SK-N-SH (cell line): ENCODE results near the gene PORCN.

Experiments
- EZH2phosphoT487 ChIP-seq: fragments of 200-600 bp; sonication (generic); IDR thresholded peaks from 2 replicates; pipeline ENCODE4 v1.6.1; 2017; ENCODE audit warnings: low read depth, mixed run types, mild to moderate bottlenecking, antibody characterized with exemption, moderate library complexity, borderline replicate concordance
- MEF2A ChIP-seq: IDR thresholded peaks from 2 replicates; pipeline ENCODE4 v1.4.0; 2012; ENCODE audit warnings: low read depth, borderline replicate concordance
- POLR2AphosphoS5 ChIP-seq: IDR thresholded peaks from 2 replicates; pipeline ENCODE4 v1.6.1; 2012; ENCODE audit warnings: low read depth, low read length
- RCOR1 ChIP-seq: fragments of 150-350 bp; IDR thresholded peaks from 2 replicates; pipeline ENCODE4 v1.6.1; 2017; ENCODE audit warnings: antibody characterized with exemption, low read length
- TF ChIP-seq, protein P1 (sequence below): fragments of 200-600 bp; sonication (generic); IDR thresholded peaks from 2 replicates; pipeline ENCODE4 v1.6.1; 2017; ENCODE audit warnings: antibody characterized with exemption, mild to moderate bottlenecking, moderate library complexity
- TF ChIP-seq, protein P2 (sequence below): fragments of 150-350 bp; IDR thresholded peaks from 2 replicates; pipeline ENCODE4 v1.6.1; 2017; ENCODE audit warnings: antibody characterized with exemption, low read length, low read depth, borderline replicate concordance

DNA sequence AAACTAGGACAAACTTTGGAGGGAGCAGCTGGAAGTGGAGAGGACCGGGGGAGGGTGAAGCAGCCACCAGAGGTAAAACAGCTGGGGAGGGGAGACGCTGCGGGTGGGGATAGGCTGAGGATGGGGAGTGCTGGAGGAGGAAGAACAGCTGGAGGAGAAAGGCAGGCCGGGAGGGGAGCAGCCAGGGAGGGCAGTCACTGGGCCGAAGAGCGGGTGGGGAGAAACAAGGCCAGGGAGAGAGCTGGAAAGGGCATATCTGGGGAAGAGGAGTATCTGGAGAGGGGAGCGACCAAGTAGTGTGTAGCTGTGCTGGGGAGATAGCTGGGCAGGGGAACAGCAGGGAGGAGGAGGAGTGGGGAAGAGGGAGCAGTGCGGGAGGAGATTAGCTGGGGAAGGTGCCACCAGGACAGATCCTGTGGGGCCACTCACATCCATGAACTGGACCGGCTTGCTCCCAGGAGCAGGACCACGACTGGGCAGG is 41.5 kb upstream of the PORCN start:
- no peak for TF ChIP-seq POLR2AphosphoS5
- TF ChIP-seq, protein P1, sequence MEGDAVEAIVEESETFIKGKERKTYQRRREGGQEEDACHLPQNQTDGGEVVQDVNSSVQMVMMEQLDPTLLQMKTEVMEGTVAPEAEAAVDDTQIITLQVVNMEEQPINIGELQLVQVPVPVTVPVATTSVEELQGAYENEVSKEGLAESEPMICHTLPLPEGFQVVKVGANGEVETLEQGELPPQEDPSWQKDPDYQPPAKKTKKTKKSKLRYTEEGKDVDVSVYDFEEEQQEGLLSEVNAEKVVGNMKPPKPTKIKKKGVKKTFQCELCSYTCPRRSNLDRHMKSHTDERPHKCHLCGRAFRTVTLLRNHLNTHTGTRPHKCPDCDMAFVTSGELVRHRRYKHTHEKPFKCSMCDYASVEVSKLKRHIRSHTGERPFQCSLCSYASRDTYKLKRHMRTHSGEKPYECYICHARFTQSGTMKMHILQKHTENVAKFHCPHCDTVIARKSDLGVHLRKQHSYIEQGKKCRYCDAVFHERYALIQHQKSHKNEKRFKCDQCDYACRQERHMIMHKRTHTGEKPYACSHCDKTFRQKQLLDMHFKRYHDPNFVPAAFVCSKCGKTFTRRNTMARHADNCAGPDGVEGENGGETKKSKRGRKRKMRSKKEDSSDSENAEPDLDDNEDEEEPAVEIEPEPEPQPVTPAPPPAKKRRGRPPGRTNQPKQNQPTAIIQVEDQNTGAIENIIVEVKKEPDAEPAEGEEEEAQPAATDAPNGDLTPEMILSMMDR = no peak
- TF ChIP-seq RCOR1 = no peak
- TF ChIP-seq, protein P2, sequence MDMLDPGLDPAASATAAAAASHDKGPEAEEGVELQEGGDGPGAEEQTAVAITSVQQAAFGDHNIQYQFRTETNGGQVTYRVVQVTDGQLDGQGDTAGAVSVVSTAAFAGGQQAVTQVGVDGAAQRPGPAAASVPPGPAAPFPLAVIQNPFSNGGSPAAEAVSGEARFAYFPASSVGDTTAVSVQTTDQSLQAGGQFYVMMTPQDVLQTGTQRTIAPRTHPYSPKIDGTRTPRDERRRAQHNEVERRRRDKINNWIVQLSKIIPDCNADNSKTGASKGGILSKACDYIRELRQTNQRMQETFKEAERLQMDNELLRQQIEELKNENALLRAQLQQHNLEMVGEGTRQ = no peak
- TF ChIP-seq MEF2A = no peak
- no peak for TF ChIP-seq EZH2phosphoT487
